Head of caudate nucleus (tissue), 42 donors: Measurements from ENCODE around the gene PCNX3.

Source experiments
- DNase-seq, 42 donors: peaks; one replicate each; pipeline versions ENCODE4 v3.0.0 to v3.0.0-alpha.2; 2020 to 2021; ENCODE audit warnings: mixed read lengths in 7 of 42
- intact Hi-C: fragments of 100-400 bp; cut with DNase I; formaldehyde crosslinking; loops from one replicate; pipeline ENCODE4 v1.15.0; 2022

Gene PCNX3

DNA sequence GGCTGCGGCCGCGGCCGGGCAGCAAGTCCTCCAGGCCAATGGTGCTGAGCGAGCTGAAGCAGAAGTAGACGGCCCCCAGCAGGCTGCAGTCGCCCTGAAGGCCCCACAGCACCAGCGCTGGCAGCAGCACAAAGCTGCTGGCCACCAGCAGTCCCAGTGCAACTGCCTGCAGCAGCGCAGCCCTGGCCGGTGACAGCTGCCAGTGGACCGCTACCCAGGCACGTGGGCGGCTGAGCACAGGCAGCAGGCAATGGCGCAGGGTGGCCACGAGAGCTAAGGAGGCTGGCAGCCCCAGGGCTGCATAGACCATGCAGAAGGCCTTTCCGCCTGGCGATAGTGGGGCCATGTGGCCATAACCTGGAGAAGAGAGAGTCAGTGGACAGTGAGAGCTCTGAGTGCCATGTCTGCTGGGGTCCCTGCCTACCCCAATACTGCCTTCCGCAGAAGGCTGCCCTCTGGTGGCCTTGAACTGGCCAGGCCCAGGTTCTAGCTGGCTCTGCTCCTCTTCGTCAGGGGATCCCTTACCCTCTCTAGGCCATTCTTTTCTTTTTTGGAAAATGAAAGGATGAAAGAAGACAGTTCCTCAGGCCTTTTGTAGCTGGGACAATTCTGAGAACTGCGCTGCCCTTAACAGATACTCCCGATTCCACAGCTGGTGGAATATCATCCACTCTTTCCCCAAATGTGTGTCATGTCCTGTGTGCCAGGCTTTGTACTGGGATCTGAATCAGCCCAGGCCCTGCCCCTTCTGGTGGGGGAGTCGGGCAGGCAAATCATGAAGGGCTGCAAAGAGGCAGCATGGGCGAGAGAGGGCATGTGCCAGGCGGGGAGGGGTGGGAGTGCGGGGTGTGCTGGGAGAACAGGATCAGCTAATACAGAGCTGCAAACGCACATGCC, 21.8 kb upstream of the PCNX3 start:
- intact Hi-C loops, result no loop called here
- DNase-seq, result peak in 41 of 42 donors; percentile 54 to 92 (median 80)

DNA sequence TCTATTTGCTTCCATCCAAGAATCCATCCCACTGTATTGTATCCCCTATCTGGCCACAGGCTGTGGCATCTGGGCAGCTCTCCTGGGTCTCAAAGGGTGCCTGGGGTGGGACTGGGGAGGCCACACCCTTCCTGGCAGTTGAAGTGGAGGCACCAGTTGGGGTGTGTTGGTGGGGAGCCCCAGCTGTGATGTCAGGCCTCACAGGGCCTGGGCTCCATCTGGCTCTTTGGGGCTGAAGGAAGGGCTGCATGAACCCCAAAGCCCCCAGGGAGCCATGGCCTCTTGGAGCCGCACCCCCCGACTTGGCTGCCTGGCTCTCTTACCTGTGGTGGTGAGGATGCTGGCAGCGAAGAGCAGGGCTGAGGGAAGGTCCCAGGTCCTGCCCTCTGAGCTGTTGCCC, 20.4 kb upstream of the PCNX3 start:
- no peak for DNase-seq
- intact Hi-C loops, result no loop called here

- intact Hi-C loops, result no loop called here
- DNase-seq, result no peak
Observed at GRCh38 chr11:65595543-65596281, 19.9 kb upstream of the PCNX3 start, which contains the start of gene KCNK7. Gene KCNK7 (minus strand): TSS chr11:65595800. CDS start chr11:65595772, 28 bp downstream.

DNA sequence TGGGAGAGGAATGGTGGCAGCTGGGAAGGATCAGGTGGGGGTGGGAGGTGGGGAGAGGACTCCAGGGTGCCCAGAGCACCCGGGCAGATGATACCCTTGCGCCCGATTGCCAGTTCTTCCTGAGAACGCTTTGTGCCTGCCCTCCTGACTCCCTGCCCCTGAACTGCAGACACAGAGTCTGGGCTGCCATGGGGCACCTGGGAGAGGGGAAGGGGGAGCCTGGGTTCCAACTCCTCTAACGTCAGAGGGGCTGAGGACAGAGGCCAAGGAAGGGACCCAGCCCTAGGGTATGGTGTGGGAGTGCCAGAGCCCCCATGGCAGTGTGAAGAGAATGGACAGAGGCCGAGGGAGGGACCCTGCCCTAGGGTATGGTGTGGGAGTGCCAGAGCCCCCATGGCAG, 19.1 kb upstream of the PCNX3 start:
- DNase-seq, result no peak
- intact Hi-C loops, result no loop called here

DNA sequence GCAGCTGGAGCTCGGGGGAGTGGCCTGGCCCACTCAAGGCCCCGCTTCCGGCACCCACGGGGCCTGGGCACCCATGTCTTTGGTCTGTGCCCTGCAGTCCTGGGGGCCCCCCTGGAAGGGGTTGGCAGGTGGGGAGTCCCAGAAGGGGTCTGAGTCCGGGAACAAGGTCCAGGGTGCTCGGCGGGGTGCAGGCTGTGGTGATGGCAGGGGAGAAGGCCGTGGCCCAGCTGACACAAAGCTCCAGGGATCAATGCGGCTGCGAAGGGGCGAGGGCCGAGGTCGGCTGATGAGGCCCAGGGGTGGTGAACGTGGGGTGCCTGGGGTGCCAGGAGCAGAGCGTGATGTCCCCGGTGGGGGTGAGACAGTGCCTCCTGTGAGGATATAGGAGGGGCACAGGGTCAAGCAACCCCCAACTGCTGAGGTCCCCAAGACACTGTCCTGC, 17.3 kb upstream of the PCNX3 start:
- intact Hi-C loops, result no loop called here
- no peak for DNase-seq

DNA sequence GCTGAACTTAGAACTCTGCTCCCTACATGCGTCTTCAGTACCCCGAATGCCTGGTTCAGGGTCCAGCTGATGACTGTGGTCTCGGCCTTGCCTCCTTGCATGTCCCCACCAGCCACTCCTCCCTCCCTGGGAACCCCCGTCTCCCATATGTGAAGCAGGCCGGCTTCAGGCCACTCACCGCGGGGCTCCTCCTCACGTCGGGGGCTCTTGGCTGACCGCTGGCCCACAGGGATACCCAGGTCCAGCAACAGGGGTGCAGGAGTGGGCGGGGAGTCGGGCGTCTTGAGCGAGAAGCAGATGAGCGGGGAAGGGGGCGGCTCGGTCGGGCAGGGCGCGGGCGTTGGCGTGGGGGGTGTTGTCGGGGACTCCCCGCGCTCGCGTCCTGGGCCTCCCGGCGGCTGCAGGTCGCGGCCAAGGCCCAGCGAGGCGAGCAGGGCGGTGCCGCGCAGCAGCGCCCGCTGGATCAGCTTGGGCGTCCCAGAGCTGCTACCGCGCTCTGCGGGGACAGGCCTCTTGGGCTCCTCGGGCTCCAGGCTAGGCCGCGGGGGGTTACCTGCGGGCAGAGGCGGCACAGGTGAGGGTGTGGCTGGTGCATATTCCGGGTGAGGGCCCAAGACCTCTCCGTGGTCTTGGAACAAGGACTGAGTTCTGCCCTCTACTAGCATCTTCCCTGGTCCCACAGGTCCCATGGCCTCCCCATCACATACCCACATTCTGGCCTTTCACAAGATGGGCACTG, 16.2 kb upstream of the PCNX3 start:
- intact Hi-C loops, result no loop called here
- DNase-seq, result no peak

- intact Hi-C loops, result no loop called here
- no peak for DNase-seq
Observed at GRCh38 chr11:65599955-65600246, 15.7 kb upstream of the PCNX3 start.

- intact Hi-C loops, result no loop called here
Observed at GRCh38 chr11:65604258-65604657, 11.3 kb upstream of the PCNX3 start.

GRCh38 chr11:65606876-65607613, 8.5 kb upstream of the PCNX3 start:
- DNase-seq, result peak; percentile 90 to 99 (median 97)
- intact Hi-C loops, result no loop called here

More at GRCh38 chr11:65604258-65604657, 11.3 kb upstream of the PCNX3 start:
- DNase-seq, result no peak

DNA sequence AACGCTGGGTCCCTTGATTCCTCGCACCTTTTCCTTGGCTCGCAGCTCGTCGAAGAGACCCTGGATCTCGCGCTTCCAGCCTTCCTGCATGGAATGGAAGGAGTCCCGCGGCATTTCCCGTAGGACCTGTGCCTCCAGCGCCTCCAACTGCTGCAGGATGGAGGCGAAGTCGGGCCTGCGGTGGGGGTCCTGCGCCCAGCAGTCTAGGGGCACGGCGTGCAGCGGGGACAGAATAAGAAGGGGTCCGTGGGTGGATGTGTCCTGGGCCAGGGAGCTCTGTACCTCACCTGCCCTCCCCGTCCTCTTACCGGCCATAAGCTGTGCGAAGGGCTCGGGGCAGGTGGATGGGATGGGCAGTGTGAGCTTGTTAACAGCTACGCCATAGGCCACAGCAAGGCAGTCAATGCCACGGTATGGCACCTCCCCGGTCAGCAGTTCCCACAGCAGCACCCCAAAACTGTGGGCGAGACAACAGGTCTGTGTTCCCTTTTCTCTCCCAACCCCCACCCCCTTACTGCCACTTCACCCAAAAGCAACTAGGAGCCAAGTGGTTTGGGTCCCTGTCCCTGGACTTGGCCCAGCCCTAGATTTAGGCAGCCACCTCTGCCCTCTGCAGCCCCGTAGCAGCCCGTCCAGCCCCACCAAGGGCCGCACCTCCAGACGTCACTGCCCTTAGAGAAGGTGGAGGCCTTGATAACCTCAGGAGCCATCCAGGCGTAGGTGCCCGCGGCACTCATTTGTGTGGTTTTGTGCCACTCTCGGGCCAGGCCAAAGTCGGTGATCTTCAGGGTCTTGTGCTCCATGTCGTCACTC, 7.8 kb upstream of the PCNX3 start:
- DNase-seq, result no peak
- intact Hi-C loops, result no loop called here

DNA sequence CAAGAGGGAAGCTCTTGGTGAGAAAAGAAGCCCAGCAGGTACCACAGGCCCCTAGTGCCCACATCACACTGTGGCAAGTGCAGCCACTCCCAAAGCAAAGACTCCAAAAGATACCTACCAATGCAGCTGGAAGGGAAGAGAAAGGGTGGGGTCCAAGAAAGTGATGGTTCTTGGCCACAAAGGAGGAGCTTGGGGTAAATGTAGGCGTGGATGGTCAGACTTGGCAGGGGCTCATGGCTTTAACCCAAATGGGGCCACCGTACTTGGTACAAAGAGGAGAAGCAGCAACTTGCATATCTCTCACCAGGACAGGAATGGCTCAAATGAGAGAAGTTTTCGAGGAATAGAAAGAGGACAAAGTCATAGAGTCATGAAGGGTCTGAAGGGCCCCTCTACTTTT, 6.3 kb upstream of the PCNX3 start:
- DNase-seq, result no peak
- intact Hi-C loops, result no loop called here

DNA sequence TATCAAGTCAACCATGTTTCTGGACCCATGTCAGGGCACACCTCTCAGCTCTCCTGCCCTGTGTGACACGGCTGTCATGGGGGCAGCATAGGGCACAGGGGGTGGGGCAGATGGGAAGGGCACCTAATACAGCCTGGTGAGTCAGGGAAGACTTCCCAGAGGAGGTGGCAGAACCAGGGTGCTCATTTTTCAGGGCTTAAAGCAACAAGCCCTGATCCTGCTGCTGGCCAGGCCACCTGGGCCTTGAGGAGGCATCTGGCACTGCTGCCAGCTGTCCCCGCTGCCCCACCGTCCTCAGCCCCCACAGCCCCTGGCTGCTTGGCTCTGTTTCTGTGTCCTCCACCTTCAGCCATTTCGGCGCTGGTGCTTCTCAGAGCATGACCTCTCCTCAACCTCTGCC, 5.9 kb upstream of the PCNX3 start:
- intact Hi-C loops, result no loop called here
- no peak for DNase-seq

GRCh38 chr11:65610404-65610803, 5.2 kb upstream of the PCNX3 start:
- DNase-seq, result peak in 2 of 42 donors; percentile 39 to 50
- intact Hi-C loops, result no loop called here

DNA sequence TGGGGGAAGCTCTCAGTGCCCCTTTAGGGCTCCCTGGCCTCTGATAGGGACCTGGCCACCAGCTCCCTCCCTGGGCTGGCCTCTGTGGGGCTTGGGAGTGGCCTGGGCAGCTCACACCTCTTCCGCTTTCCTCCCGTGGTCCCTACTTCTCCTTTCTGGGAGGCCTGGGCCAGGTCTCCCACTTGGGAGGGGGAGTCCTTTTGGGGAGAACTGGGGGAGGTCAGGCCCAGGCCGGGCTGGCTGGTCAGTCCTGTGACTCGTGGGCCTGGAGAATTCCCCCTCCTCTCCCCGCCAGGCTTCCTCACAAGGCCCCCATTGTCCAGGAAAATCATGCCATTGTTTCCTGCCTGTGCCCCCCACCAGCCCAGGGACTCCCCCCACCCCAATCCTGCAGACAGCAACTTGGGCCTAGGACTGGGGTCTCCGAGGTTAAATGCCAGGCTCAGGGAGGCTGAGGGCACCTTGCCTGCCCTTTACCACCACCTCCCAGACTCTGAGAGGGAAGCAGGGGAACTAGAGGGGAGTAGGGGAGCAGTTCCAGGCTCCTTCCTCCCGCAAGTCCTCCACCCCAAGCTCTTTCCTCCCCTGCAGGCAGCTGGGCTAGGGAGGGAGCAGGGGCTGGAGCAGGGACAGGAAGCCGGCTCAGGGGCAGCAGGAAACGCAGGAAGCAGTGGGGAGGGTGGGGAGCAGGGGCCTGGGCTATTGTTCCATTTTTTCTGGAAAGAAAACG, 4.4 kb upstream of the PCNX3 start:
- peak; percentile 68 to 94 (median 85) for DNase-seq
- intact Hi-C loops, result no loop called here

- intact Hi-C loops, result no loop called here
- DNase-seq, result peak in 2 of 42 donors; percentile 19 to 44
Observed at GRCh38 chr11:65611758-65612603, 3.6 kb upstream of the PCNX3 start.

DNA sequence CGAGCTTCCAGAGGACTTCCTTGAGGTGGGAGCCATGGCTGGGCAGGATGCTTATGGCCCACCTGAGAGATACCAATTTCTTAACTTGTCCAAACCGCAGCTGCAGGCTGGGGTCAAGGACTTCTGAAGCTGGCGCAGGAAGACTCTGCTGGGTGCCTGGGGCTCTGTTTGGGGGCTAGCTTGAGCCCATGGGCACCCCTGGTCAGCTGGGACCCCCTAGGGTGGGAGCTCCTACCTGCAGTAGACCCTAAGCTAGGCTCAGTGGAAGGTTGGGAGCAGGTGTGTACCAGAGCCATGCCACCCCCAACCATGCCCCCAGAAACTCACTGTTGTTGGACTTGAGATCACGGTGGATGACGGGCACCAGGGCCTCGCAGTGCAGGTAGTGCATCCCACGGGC, 2.9 kb upstream of the PCNX3 start:
- DNase-seq, result no peak
- intact Hi-C loops, result no loop called here
